ENCODE measurements around the gene DNMT3B. TPM values are rescaled to one million over a fixed set of nuclear protein-coding genes. Genes with fewer than 3 reads are reported as not detected.

Gene DNMT3B
- total and polyA plus RNA-seq, 4 donors = 0.26 to 2.8 (median 0.60) TPM

- TF ChIP-seq, protein P1, sequence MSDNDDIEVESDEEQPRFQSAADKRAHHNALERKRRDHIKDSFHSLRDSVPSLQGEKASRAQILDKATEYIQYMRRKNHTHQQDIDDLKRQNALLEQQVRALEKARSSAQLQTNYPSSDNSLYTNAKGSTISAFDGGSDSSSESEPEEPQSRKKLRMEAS (IDR thresholded peaks at IDR 0.05) = no peak
- TF ChIP-seq, protein P2, sequence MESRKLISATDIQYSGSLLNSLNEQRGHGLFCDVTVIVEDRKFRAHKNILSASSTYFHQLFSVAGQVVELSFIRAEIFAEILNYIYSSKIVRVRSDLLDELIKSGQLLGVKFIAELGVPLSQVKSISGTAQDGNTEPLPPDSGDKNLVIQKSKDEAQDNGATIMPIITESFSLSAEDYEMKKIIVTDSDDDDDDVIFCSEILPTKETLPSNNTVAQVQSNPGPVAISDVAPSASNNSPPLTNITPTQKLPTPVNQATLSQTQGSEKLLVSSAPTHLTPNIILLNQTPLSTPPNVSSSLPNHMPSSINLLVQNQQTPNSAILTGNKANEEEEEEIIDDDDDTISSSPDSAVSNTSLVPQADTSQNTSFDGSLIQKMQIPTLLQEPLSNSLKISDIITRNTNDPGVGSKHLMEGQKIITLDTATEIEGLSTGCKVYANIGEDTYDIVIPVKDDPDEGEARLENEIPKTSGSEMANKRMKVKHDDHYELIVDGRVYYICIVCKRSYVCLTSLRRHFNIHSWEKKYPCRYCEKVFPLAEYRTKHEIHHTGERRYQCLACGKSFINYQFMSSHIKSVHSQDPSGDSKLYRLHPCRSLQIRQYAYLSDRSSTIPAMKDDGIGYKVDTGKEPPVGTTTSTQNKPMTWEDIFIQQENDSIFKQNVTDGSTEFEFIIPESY (IDR thresholded peaks at IDR 0.05) = no peak
- TF ChIP-seq YY1 (IDR thresholded peaks at IDR 0.05) (no peak), RXRA (IDR thresholded peaks at IDR 0.05) (no peak), FOXA2 (IDR thresholded peaks at IDR 0.05) (no peak), GABPA (IDR thresholded peaks at IDR 0.05 in 1 of 2, conservative IDR thresholded peaks at IDR 0.05 in 1 of 2) (no peak), TAF1 (conservative IDR thresholded peaks at IDR 0.05) (no peak), NR2F2 (IDR thresholded peaks at IDR 0.05) (no peak), SP1 (IDR thresholded peaks at IDR 0.05) (no peak), HNF4G (IDR thresholded peaks at IDR 0.05) (no peak), ATF3 (IDR thresholded peaks at IDR 0.05) (no peak), FOXA1 (IDR thresholded peaks at IDR 0.05) (no peak), EGR1 (IDR thresholded peaks at IDR 0.05; ENCODE audit: low read depth in 2 of 2) (no peak), HNF4A (conservative IDR thresholded peaks at IDR 0.05) (no peak), JUND (IDR thresholded peaks at IDR 0.05) (no peak), RAD21 (IDR thresholded peaks at IDR 0.05) (no peak)
- TF ChIP-seq, protein P3, sequence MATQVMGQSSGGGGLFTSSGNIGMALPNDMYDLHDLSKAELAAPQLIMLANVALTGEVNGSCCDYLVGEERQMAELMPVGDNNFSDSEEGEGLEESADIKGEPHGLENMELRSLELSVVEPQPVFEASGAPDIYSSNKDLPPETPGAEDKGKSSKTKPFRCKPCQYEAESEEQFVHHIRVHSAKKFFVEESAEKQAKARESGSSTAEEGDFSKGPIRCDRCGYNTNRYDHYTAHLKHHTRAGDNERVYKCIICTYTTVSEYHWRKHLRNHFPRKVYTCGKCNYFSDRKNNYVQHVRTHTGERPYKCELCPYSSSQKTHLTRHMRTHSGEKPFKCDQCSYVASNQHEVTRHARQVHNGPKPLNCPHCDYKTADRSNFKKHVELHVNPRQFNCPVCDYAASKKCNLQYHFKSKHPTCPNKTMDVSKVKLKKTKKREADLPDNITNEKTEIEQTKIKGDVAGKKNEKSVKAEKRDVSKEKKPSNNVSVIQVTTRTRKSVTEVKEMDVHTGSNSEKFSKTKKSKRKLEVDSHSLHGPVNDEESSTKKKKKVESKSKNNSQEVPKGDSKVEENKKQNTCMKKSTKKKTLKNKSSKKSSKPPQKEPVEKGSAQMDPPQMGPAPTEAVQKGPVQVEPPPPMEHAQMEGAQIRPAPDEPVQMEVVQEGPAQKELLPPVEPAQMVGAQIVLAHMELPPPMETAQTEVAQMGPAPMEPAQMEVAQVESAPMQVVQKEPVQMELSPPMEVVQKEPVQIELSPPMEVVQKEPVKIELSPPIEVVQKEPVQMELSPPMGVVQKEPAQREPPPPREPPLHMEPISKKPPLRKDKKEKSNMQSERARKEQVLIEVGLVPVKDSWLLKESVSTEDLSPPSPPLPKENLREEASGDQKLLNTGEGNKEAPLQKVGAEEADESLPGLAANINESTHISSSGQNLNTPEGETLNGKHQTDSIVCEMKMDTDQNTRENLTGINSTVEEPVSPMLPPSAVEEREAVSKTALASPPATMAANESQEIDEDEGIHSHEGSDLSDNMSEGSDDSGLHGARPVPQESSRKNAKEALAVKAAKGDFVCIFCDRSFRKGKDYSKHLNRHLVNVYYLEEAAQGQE (IDR thresholded peaks at IDR 0.05) = no peak
- TF ChIP-seq, protein P4, sequence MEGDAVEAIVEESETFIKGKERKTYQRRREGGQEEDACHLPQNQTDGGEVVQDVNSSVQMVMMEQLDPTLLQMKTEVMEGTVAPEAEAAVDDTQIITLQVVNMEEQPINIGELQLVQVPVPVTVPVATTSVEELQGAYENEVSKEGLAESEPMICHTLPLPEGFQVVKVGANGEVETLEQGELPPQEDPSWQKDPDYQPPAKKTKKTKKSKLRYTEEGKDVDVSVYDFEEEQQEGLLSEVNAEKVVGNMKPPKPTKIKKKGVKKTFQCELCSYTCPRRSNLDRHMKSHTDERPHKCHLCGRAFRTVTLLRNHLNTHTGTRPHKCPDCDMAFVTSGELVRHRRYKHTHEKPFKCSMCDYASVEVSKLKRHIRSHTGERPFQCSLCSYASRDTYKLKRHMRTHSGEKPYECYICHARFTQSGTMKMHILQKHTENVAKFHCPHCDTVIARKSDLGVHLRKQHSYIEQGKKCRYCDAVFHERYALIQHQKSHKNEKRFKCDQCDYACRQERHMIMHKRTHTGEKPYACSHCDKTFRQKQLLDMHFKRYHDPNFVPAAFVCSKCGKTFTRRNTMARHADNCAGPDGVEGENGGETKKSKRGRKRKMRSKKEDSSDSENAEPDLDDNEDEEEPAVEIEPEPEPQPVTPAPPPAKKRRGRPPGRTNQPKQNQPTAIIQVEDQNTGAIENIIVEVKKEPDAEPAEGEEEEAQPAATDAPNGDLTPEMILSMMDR (IDR thresholded peaks at IDR 0.05; ENCODE audit: low read depth, low read length, missing input control) = no peak
- Histone ChIP-seq H3K36me3 (ENCODE audit: control insufficient read depth in 4 of 4, insufficient read depth in 3 of 4, low read depth in 1 of 4, low read length in 3 of 4) (peaks cover 0 to 3% (median 1%) of the 10 kb centered on the region in 4 donors), H3K9ac (ENCODE audit: low read depth in 1 of 2, low read length in 2 of 2) (no peak overlapping the region), H3K9me3 (ENCODE audit: control insufficient read depth in 4 of 4, low read length in 3 of 4) (no peaks in the 10 kb centered on the region), H3K4me3 (ENCODE audit: low read depth in 1 of 3, low read length in 3 of 3) (no peak overlapping the region), H3K27ac (ENCODE audit: low read depth in 1 of 2, low read length in 2 of 2) (no peak overlapping the region), H3K4me1 (ENCODE audit: control insufficient read depth in 4 of 4, insufficient read depth in 4 of 4, low read length in 3 of 4) (no peaks in the 10 kb centered on the region), H3K27me3 (ENCODE audit: control insufficient read depth in 4 of 4, insufficient read depth in 4 of 4, low read length in 3 of 4) (no peaks in the 10 kb centered on the region)
- no peak for DNase-seq (ENCODE audit: low spot score)
- WGBS = 90% methylated on average over 6 of the region's 6 CpGs
These were observed 49.7 kb downstream of the DNMT3B start for GRCh38 chr20:32811886-32812285.
